Ovary (tissue), 9 donors: ENCODE results near the gene P4HB. TPM values are rescaled to one million over a fixed set of nuclear protein-coding genes. Genes with fewer than 3 reads are reported as not detected.

Source experiments
- DNase-seq, 5 donors: peaks; one replicate each; pipeline ENCODE4 v3.0.0-alpha.2; 2019 to 2020
- H3K27ac ChIP-seq, 2 donors: fragments of 200-600 bp; one replicate each; pipeline versions ENCODE4 v1.5.1 to v1.8.0; 2019 to 2022
- H3K27me3 ChIP-seq: fragments of 200-600 bp; one replicate; pipeline ENCODE4 v1.8.0; 2022
- H3K36me3 ChIP-seq: fragments of 200-600 bp; sonication (generic); one replicate; pipeline ENCODE4 v1.5.1; 2019
- H3K4me1 ChIP-seq: one replicate; pipeline ENCODE4 v1.8.1; 2013; ENCODE audit warnings: mild to moderate bottlenecking, moderate library complexity; ENCODE audit not compliant: insufficient read depth
- H3K4me3 ChIP-seq: fragments of 200-600 bp; sonication (generic); one replicate; pipeline ENCODE4 v1.5.1; 2017
- H3K9me3 ChIP-seq, 2 donors: fragments of 200-600 bp in 1 of 2; sonication (generic) in 1 of 2; one replicate each; pipeline versions ENCODE4 v1.5.1 to v1.8.1; 2013 to 2019; ENCODE audit warnings: mild to moderate bottlenecking in 1 of 2, moderate library complexity in 1 of 2
- CTCF ChIP-seq, 3 donors: fragments of 450-650 bp in 2 of 3; fragments of 200-600 bp in 1 of 3; IDR thresholded peaks; one replicate each; pipeline versions ENCODE4 v1.5.1 to v1.8.0; 2016 to 2022; ENCODE audit warnings: antibody characterized with exemption in 3 of 3, mild to moderate bottlenecking in 1 of 3
- EP300 ChIP-seq: sonication (generic); formaldehyde crosslinking; IDR thresholded peaks from one replicate; pipeline ENCODE4 v1.6.1; 2017; ENCODE audit warnings: antibody characterized with exemption
- POLR2A ChIP-seq: fragments of 450-650 bp; IDR thresholded peaks from one replicate; pipeline ENCODE4 v1.6.1; 2017; ENCODE audit warnings: antibody characterized with exemption, mild to moderate bottlenecking, moderate library complexity
- WGBS, 3 donors: extraction: QIAGEN DNeasy Blood & Tissue Kit in 1 of 3; methylation state at CpG; one replicate each; pipeline versions ENCODE4 v1.1.5 to v1.1.7; 2013 to 2017; 5-methylcytosine and 5-hydroxymethylcytosine counted together
- intact Hi-C, 4 donors: fragments of 100-400 bp; cut with DNase I; formaldehyde crosslinking; loops; one replicate each; pipeline versions ENCODE4 v1.11.0 to v1.15.1; 2022 to 2023
- polyA plus RNA-seq, 2 donors: library from polyadenylated mRNA; stranded (reverse); fragments of 200-250 nt in 1 of 2; fragments of 350-450 nt in 1 of 2; fragmentation: Illumina TruSeq in 1 of 2; extraction: RNeasy Lipid Tissue Mini Kit (QIAGEN cat#74804) in 1 of 2; gene quantifications; one replicate each; pipeline ENCODE4 v1.2.3, GENCODE V29; 2013 to 2014
- total RNA-seq, 7 donors: library from RNA; depleted of rRNA in 2 of 7; stranded (reverse); fragments of >200 nt in 2 of 7; fragmentation: NEBNext Ultra II Directional in 3 of 7; extraction: Animal tissue kit (Norgen Biotek cat#: 25700) in 3 of 7; gene quantifications; one replicate each; pipeline versions ENCODE4 v1.1.0 to v1.2.4, GENCODE V29; 2016 to 2023
- donor health status: DM: no; HTN: no; CAD: no; lungs with moderate emphysema.
- donor health status: DM: no; HTN: no; CAD: no.
- donor health status: Bipolar disorder and iron deficiency.
- donor health status: DM: yes; HTN: yes; CAD: no.
- donor health status: DM: no; HTN: no; CAD: no.
- donor health status: DM: yes; HTN: yes; CAD: no.

P4HB gene
- total and polyA plus RNA-seq, 9 donors = 222 to 2,080 (median 312) TPM

GRCh38 chr17:81898885-81899284 is 38.5 kb upstream of the P4HB start:
- intact Hi-C loops = no loop called here
- H3K9me3 ChIP-seq = no peaks in the 10 kb centered on the region
- TF ChIP-seq POLR2A = no peak
- TF ChIP-seq CTCF (IDR thresholded peaks at IDR 0.05) = no peak
- no peak for TF ChIP-seq EP300
- no peaks in the 10 kb centered on the region for H3K36me3 ChIP-seq
- DNase-seq = no peak
- peaks cover 2% of the 10 kb centered on the region for H3K4me1 ChIP-seq
- no peak overlapping the region for H3K27ac ChIP-seq
- WGBS, 3 donors = 80 to 89% (median 86%) methylated on average over 9 of the region's 9 CpGs
- no peaks in the 10 kb centered on the region for H3K27me3 ChIP-seq
- H3K4me3 ChIP-seq = no peak overlapping the region

- Histone ChIP-seq H3K4me3 (no peak overlapping the region), H3K9me3 (no peaks in the 10 kb centered on the region), H3K36me3 (no peaks in the 10 kb centered on the region), H3K27ac (no peak overlapping the region), H3K27me3 (no peaks in the 10 kb centered on the region), H3K4me1 (peaks cover 2% of the 10 kb centered on the region)
- DNase-seq = no peak
- WGBS, 3 donors = 83 to 86% (median 85%) methylated on average over 19 of the region's 19 CpGs
- TF ChIP-seq EP300 = no peak
- TF ChIP-seq POLR2A = no peak
- no peak for TF ChIP-seq CTCF (IDR thresholded peaks at IDR 0.05)
- intact Hi-C loops = no loop called here
Measured at GRCh38 chr17:81898029-81898866, 37.9 kb upstream of the P4HB start.

GRCh38 chr17:81895400-81895799 is 35.1 kb upstream of the P4HB start:
- Histone ChIP-seq H3K36me3 (no peaks in the 10 kb centered on the region), H3K9me3 (no peaks in the 10 kb centered on the region), H3K27ac (no peak overlapping the region), H3K27me3 (no peaks in the 10 kb centered on the region), H3K4me3 (no peak overlapping the region), H3K4me1 (peaks cover 10% of the 10 kb centered on the region)
- TF ChIP-seq POLR2A (no peak), EP300 (no peak), CTCF (IDR thresholded peaks at IDR 0.05) (no peak)
- WGBS, 3 donors = 76 to 83% (median 81%) methylated on average over 11 of the region's 11 CpGs
- DNase-seq = no peak
- intact Hi-C loops = no loop called here

- intact Hi-C loops = no loop called here
- whole genome bisulfite sequencing, 3 donors = 0 to 2% (median 1%) methylated on average over 1 to 40 of the region's 40 CpGs
- H3K4me3 ChIP-seq = peak overlapping the region; percentile 99
- no peaks in the 10 kb centered on the region for H3K27me3 ChIP-seq
- H3K9me3 ChIP-seq = no peaks in the 10 kb centered on the region
- DNase-seq = no peak
- TF ChIP-seq POLR2A (no peak), EP300 (no peak), CTCF (IDR thresholded peaks at IDR 0.05) (no peak)
- peaks cover 11% of the 10 kb centered on the region for H3K4me1 ChIP-seq
- H3K27ac ChIP-seq = peak overlapping the region; percentile 33 to 76
- H3K36me3 ChIP-seq = no peaks in the 10 kb centered on the region
Measured at GRCh38 chr17:81891303-81891552, 30.9 kb upstream of the P4HB start.
